PC-3 (cell line): ENCODE data around the gene DUSP22.

Experiments used
- EZH2 ChIP-seq: fragments of 300-600 bp; sonication (generic); IDR thresholded peaks from one replicate; pipeline ENCODE4 v1.6.1; 2017; ENCODE audit warnings: antibody characterized with exemption, mild to moderate bottlenecking, low read length; ENCODE audit not compliant: unreplicated experiment
- TF ChIP-seq, protein P1 (sequence below): fragments of 300-600 bp; sonication (generic); conservative IDR thresholded peaks from 2 replicates; pipeline ENCODE4 v1.5.1; 2017; ENCODE audit warnings: antibody characterized with exemption, low read depth, mild to moderate bottlenecking, low read length

GRCh38 chr6:344816-345340, 52.6 kb downstream of the DUSP22 start:
- TF ChIP-seq, protein P1, sequence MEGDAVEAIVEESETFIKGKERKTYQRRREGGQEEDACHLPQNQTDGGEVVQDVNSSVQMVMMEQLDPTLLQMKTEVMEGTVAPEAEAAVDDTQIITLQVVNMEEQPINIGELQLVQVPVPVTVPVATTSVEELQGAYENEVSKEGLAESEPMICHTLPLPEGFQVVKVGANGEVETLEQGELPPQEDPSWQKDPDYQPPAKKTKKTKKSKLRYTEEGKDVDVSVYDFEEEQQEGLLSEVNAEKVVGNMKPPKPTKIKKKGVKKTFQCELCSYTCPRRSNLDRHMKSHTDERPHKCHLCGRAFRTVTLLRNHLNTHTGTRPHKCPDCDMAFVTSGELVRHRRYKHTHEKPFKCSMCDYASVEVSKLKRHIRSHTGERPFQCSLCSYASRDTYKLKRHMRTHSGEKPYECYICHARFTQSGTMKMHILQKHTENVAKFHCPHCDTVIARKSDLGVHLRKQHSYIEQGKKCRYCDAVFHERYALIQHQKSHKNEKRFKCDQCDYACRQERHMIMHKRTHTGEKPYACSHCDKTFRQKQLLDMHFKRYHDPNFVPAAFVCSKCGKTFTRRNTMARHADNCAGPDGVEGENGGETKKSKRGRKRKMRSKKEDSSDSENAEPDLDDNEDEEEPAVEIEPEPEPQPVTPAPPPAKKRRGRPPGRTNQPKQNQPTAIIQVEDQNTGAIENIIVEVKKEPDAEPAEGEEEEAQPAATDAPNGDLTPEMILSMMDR, result no peak
- TF ChIP-seq EZH2, result no peak
